Panc1 (cell line): ENCODE data around the gene DLG5. TPM values are rescaled to one million over a fixed set of nuclear protein-coding genes. Genes with fewer than 3 reads are reported as not detected.

Experiments used
- ATAC-seq: fragments of 200-7000 bp; cut with Tn5 transposase; 2 replicates; pipeline ENCODE4 v1.9.1; 2020; ENCODE audit warnings: mild to moderate bottlenecking, moderate library complexity
- BruUV-seq: library from RNA; stranded (reverse); fragments of 400-500 nt; replicated peaks from 2 replicates; lab custom pipeline; 2021; lab: Mats Ljungman, UMichigan
- CTCF ChIA-PET: fragments of 300-600 bp; sonication (Branson Sonifier 250); formaldehyde crosslinking; loops from one replicate; lab custom pipeline; 2022; ENCODE audit warnings: antibody characterized with exemption; lab: Charles Lee
- POLR2A ChIA-PET: fragments of 300-600 bp; sonication (Branson Sonifier 250); formaldehyde crosslinking; loops from one replicate; lab custom pipeline; 2022; ENCODE audit warnings: antibody characterized with exemption; lab: Charles Lee
- DNase-seq: peaks from one replicate; pipeline ENCODE4 v3.0.0-alpha.2; 2010; ENCODE audit warnings: low read depth, low spot score
- H3K27ac ChIP-seq: 2 replicates; pipeline ENCODE4 v1.5.1; 2011; ENCODE audit warnings: mild to moderate bottlenecking, low read length, inconsistent platforms
- H3K27me3 ChIP-seq: fragments of 200-500 bp; sonication (Bioruptor generic); 2 replicates; pipeline ENCODE4 v1.6.0; 2014; ENCODE audit warnings: low read length, inconsistent platforms; ENCODE audit not compliant: control insufficient read depth, insufficient read depth
- H3K36me3 ChIP-seq: fragments of 200-500 bp; sonication (Bioruptor generic); 2 replicates; pipeline ENCODE4 v1.5.1; 2014; ENCODE audit warnings: inconsistent platforms, mild to moderate bottlenecking, low read length, moderate library complexity; ENCODE audit not compliant: control insufficient read depth, insufficient read depth
- H3K4me1 ChIP-seq: 2 replicates; pipeline ENCODE4 v1.5.1; 2011; ENCODE audit warnings: inconsistent platforms, mild to moderate bottlenecking, low read length, moderate library complexity; ENCODE audit not compliant: control insufficient read depth, insufficient read depth
- H3K4me3 ChIP-seq, 2 experiments: 2 replicates each; pipeline ENCODE4 v1.5.1; 2011 to 2012; ENCODE audit warnings: low read depth in 2 of 2, low read length in 2 of 2, mild to moderate bottlenecking in 2 of 2, inconsistent platforms in 1 of 2, moderate library complexity in 1 of 2
- H3K9me3 ChIP-seq: fragments of 200-500 bp; sonication (Bioruptor generic); 2 replicates; pipeline ENCODE4 v1.5.1; 2014; ENCODE audit warnings: low read depth, mild to moderate bottlenecking, inconsistent platforms, low read length, moderate library complexity; ENCODE audit not compliant: control insufficient read depth, insufficient read depth
- CTCF ChIP-seq: fragments of 450-650 bp; IDR thresholded peaks from 2 replicates; pipeline ENCODE4 v1.5.1; 2017; ENCODE audit warnings: mild to moderate bottlenecking
- POLR2AphosphoS5 ChIP-seq: IDR thresholded peaks from 2 replicates; pipeline ENCODE4 v1.6.1; 2012; ENCODE audit warnings: mild to moderate bottlenecking, low read depth, low read length, moderate library complexity
- REST ChIP-seq, 2 experiments: IDR thresholded peaks; 2 replicates each; pipeline ENCODE4 v1.6.1; 2011 to 2012; ENCODE audit warnings: low read depth in 2 of 2, control low read depth in 1 of 2, low read length in 1 of 2, mild to moderate bottlenecking in 1 of 2, moderate library complexity in 1 of 2; ENCODE audit not compliant: insufficient read depth in 1 of 2
- SIN3A ChIP-seq: IDR thresholded peaks from 2 replicates; pipeline ENCODE4 v1.6.1; 2012; ENCODE audit warnings: low read depth, mild to moderate bottlenecking, low read length, moderate library complexity, borderline replicate concordance; ENCODE audit not compliant: insufficient read depth
- TCF7L2 ChIP-seq: IDR thresholded peaks from 2 replicates; pipeline ENCODE4 v1.6.1; 2011; ENCODE audit warnings: mild to moderate bottlenecking, low read depth, low read length, inconsistent platforms
- in situ Hi-C: cut with HindIII; loops from 2 replicates; pipeline ENCODE4 v1.10.0; 2016; ENCODE audit warnings: low sequenced_read_pairs, low pct_unique_long_range_greater_than_20kb
- intact Hi-C: fragments of 100-400 bp; cut with micrococcal nuclease; formaldehyde crosslinking; loops from one replicate; pipeline ENCODE4 v1.10.0; 2022; ENCODE audit not compliant: unreplicated experiment
- total RNA-seq: library from RNA; stranded (reverse); gene quantifications from one replicate; pipeline ENCODE4 v1.2.1, GENCODE V29; 2021; ENCODE audit not compliant: unreplicated experiment

DLG5 gene
- total RNA-seq, 1 experiment from 2014 or later, result 85.6 TPM

GRCh38 chr10:77887631-77888355, 38.8 kb downstream of the DLG5 start:
- H3K36me3 ChIP-seq, result no peaks in the 10 kb centered on the region
- H3K9me3 ChIP-seq, result no peaks in the 10 kb centered on the region
- H3K27me3 ChIP-seq, result no peaks in the 10 kb centered on the region
- no peak overlapping the region for H3K4me3 ChIP-seq
- ChIA-PET POLR2A (no interaction called here), CTCF (interaction anchor here (0.6 kb wide), 1 partner anchor 13 kb away, joined by 3 read pairs; no protein-coding TSS in a partner anchor)
- TF ChIP-seq SIN3A (no peak), REST (IDR thresholded peaks at IDR 0.05; ENCODE audit: insufficient read depth in 1 of 2, low read depth in 2 of 2, low read length in 1 of 2) (no peak), TCF7L2 (no peak), POLR2AphosphoS5 (no peak), CTCF (no peak)
- BruUV-seq, result no TSS peak
- H3K27ac ChIP-seq, result no peak overlapping the region
- intact Hi-C loops (no loop called here), in situ Hi-C loops (no loop called here)
- DNase-seq (no peak), ATAC-seq (no peak)
- 0 out of 2 replicates have a peak, but pooled peaks cover 5% of the 10 kb centered on the region for H3K4me1 ChIP-seq

GRCh38 chr10:77886795-77887355, 39.7 kb downstream of the DLG5 start:
- ChIA-PET CTCF (no interaction called here), POLR2A (no interaction called here)
- 0 out of 2 replicates have a peak, but pooled peaks cover 5% of the 10 kb centered on the region for H3K4me1 ChIP-seq
- DNase-seq, result no peak
- no peak overlapping the region for H3K4me3 ChIP-seq
- H3K9me3 ChIP-seq, result no peaks in the 10 kb centered on the region
- in situ Hi-C loops, result no loop called here
- H3K36me3 ChIP-seq, result no peaks in the 10 kb centered on the region
- no peaks in the 10 kb centered on the region for H3K27me3 ChIP-seq
- intact Hi-C loops, result no loop called here
- BruUV-seq, result no TSS peak
- TF ChIP-seq POLR2AphosphoS5 (no peak), SIN3A (no peak), CTCF (no peak), TCF7L2 (no peak), REST (IDR thresholded peaks at IDR 0.05; ENCODE audit: insufficient read depth in 1 of 2, low read depth in 2 of 2, low read length in 1 of 2) (no peak)
- ATAC-seq, result no peak
- H3K27ac ChIP-seq, result no peak overlapping the region
